LHCN-M2 (cell line): Measurements from ENCODE around the gene MFSD2B. TPM values are rescaled to one million over a fixed set of nuclear protein-coding genes. Genes with fewer than 3 reads are reported as not detected.

Experiments
- DNase-seq: peaks from one replicate; pipeline ENCODE4 v3.0.0-alpha.2; 2012; ENCODE audit warnings: low read depth
- total RNA-seq: library from RNA; depleted of rRNA; stranded (reverse); fragments of >200 nt; gene quantifications from 2 replicates; pipeline ENCODE4 v1.2.3, GENCODE V29; 2014; rRNA removed

Gene MFSD2B
- total RNA-seq, 1 experiment from 2014 or later = not detected

DNA sequence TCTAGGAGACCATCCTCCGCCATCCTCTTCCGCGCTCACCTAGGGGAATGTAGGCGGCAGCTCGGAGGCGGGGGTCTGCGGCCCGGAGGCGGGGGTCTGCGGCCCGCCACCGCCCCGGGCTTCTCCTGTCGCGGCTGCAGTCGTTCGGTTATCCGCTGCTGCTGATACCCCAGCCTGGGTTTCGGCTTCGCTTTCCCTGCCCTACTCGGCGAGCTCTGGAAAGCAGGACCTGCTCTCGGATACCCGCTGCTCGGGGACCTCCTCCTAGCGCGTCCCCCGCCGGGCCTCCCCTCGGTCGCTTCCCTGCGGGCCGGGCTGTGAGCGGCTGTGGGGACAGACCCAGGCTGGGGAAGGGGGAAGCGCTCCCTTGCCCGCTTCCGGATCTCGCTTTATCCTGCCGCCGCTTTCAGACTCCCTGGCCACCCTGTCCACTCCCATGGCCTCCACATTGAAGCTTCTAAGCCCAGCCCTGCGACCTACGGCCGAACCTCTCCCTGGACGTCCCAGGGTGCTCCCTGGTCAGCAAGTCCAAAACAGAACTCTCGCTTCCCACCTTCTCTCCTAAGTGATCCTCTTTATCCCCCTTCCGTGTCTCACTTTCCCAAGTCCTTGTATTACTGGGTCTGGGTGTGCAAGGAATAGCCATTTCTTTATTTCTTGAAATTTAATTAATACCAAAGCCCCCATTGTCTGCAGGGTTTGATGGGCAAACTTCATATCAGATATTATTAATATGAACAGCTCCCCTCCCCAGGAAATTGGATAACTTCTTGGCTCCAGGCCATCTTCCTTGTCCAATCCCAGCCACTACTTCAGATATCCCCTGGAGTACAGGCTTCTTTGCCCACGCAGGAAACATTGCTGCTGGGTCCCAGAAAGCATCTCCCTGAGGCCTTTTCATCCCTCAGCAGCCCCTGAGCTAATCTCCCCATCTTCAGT is 40.4 kb downstream of the MFSD2B start:
- no peak for DNase-seq

DNA sequence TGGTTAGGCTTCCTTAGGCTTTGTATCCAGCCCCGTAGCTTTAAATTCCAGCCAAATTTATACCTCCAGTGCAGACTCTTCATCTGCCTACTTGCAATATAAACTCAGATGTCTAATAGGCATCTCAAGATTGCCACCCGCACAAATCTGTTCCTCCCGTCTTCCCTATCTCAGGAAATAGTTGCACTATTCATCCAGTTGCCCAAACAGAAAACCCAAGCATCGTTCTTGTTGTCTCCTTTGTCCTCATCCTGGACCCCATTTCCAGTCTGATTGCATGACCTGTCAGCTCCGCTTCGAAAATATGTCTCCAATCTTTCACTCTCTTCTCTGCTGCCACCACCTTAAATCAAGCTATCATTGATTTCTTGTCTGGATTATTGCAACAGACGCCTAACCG is 41.9 kb downstream of the MFSD2B start:
- DNase-seq = no peak

DNA sequence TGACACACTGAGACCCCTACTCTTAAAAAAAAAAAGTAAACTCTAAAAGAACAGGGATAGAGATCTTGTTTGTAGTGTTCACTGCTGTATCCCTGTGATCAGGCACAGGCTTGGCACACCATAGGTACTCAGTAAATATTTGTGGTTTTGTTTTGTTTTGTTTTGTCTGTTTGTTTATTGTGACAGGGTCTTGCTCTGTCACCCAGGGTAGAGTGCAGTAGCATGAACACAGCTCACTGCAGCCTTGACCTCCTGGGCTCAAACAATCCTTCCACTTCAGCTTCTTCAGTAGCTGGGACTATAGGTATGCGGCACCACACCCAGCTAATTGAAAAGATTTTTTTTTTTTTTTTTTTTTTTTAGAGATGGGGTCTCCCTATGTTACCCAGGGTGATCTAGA is 43.1 kb downstream of the MFSD2B start:
- DNase-seq = no peak

DNA sequence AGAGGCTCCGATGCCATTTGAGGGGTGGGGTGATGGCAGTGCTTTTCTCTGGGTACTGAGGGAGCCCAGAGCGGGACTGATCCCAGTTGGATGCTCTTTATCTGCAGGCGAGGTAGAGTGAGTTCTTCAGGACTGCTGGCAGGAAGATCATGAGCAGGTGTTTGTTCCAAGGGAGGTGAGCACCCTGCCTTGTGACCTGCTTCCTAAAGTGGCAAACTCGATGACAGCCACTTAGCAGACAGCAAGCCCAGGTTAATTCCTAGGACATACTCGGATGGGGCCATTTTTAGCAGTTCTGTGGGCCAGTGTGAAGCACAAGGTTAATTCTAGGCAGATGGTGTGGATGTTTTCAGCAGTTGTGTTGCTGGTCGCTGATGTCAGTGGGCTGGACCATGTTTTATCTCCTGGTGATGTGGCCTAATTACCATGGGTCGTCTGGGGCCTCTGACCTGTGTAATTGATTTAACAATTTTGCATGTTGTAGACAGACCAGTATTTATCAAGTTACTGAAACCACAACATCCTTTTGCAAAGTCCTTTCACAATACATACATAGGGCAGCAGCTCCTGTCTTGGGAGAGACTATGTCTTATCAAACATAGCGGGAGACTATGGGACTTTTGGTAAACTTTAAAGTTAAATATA is 44.6 kb downstream of the MFSD2B start:
- no peak for DNase-seq

DNA sequence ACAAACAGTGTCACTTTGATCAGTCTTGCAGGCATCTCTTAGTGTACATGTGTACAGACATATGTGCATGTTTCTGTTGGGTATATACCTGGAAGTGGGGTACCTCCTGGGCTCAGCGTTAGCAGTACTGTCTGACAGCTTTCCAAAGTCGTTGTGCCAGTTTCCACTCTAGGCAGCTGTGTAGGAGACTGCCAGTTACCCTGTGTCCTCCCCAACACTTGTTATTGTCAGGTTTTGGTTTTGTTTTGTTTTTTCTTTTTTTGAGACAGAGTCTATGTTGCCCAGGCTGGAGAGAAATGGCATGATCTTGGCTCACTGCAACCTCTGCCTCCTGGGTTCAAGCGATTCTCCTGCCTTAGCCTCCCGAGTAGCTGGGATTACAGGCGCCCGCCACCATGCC is 45.9 kb downstream of the MFSD2B start:
- no peak for DNase-seq

DNA sequence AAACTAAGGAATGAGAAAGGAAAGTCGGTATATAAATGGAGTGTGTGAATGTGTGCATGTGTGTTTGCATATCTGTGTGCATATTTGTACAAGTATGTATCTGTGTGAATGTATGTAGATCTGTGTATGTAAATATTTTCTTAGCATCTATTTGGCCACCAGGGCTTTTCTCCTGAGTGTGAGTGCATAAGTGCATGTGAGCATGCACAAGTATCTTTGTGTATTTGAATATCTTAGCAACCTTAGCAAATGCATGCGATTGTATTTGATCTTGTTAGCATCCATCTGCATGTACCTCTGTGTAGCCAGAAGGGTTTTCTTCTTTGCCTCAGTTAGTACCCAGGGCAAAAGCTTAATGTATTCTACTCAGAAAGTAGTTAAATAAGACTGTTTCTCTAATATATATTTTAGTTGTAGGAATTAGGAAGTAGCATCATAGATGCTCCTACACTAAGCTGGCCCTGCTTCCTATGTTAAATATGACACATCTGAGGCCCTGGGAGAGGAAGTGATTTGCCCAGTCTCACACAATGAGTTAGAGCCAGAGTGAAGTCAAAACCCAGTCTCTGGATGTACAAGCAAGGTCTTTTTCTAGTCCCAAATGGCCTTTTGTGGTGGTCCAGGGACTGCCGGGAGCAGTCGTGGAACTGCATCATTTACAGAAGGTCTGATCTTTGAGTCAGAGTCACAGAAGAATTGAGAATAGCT is 48.8 kb downstream of the MFSD2B start:
- no peak for DNase-seq

DNA sequence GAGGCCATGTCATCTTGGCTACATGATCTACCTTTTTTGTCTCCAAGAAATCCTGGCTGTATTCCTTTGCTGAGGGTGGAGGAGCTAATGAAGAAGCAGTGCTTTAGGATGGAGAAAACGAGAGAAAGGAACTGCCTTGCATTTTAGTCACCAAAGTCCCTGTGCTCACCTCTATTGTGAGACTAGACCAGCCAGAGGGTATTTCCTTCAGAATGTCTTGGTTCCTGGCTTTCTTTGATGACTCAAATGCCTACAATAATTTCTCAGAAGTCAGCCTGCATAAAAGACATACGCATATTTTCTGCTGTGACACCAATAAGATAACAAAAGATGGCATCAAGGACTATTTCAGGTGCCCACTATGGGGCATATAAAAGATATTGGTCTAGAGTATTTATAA is 55.5 kb downstream of the MFSD2B start:
- no peak for DNase-seq

DNA sequence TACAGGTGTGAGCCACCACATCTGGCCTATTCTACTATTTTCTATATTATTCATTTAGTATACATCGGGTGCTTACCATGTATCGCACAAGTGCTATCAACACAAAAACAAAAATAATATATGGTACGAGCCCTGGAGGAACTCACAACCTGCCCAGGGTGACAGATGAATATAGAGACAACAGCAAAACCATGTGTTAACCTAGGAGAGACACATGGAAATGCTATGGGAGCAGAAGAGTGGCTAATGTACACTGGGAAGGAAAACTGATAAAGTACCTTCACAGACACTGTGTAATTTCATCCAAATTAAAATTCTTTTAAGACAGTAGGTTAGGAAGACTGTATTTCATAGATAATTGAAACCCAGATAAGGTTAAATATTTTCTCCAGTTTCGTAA is 62.4 kb downstream of the MFSD2B start:
- no peak for DNase-seq

DNA sequence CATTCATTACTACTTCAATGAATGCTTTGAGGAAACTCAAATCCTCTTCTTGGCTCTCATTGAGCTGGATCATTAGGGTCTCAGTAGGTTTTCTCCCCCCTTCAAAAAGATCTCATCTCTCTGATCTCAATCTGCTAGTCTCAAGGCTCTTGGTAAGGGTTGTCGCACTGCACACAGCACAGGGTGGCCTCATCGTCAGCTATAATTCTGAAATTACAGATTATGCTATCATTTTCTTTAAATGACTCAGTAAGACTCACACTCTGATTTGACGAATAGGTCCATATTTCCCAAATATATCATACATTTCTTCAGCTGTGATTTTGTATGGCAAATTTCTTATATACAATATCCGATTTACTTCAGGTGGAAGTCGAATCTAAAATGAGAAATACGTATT is 63.9 kb downstream of the MFSD2B start:
- DNase-seq = no peak

DNA sequence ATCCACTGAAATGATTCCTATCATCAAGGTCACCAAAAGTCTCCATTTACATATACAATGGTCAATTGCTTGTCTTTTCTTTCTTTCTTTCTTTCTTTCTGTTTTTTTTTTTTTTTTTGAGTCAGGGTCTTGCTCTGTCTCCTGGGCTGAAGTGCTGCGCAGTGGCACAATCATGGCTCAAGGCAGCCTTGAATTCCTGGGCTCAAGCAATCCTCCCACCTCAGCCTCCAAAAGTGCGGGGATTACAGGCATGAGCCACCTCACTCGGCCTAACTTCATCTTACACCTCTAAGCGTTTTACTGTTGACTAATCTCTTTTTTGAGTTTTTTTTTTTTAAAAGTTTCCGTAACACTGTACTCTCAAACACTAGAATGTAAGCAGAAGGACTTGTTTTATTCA is 65.4 kb downstream of the MFSD2B start:
- no peak for DNase-seq

Other genes starting within 250 kb of the MFSD2B start
- 5.8 and 6.4 TPM in 2 replicates for gene ATAD2B, start 83.0 kb upstream of the MFSD2B start, total RNA-seq
- gene UBXN2A, start 69.6 kb upstream of the MFSD2B start, total RNA-seq = 16.7 and 19.3 TPM in 2 replicates
- gene WDCP, start 37.3 kb downstream of the MFSD2B start, total RNA-seq = 12.3 and 14.3 TPM in 2 replicates
- 9.3 and 11.7 TPM in 2 replicates for gene FKBP1B, start 39.7 kb downstream of the MFSD2B start, total RNA-seq
- 130 and 144 TPM in 2 replicates for gene SF3B6, start 66.2 kb downstream of the MFSD2B start, total RNA-seq
- gene TP53I3, start 74.7 kb downstream of the MFSD2B start, total RNA-seq = 101 and 119 TPM in 2 replicates
- gene PFN4, start 113.2 kb downstream of the MFSD2B start, total RNA-seq = 0.63 and 1.7 TPM in 2 replicates
- gene FAM228B, start 113.4 kb downstream of the MFSD2B start, total RNA-seq = 1.9 and 5.6 TPM in 2 replicates
- gene FAM228A, start 165.0 kb downstream of the MFSD2B start, total RNA-seq = not detected in 2 replicates